ENCODE results near the gene AVPR1A. TPM values are rescaled to one million over a fixed set of nuclear protein-coding genes. Genes with fewer than 3 reads are reported as not detected.

The AVPR1A gene
- total RNA-seq, 4 donors from 2014 or later = 5.2 to 10.0 (median 7.9) TPM

DNA sequence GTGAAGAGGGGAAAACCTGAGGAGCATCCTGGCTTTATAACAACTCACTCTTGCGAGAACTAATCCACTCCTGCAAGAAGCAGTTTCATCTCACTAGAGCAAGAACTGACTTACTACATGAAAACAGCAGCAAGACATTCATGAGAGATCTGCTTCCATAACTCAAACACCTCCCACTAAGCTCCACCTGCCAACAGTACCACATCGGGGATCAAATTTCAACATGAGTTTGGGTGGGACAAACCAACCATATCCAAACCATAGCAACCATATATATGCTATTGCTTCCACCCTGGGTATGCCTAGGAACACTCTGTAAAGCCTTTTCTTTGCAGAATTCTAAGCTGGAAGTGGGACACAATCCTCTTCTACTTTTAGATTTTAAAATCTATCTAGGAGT is 13.9 kb upstream of the AVPR1A start:
- no peak overlapping the region for H3K27ac ChIP-seq
- no peak for DNase-seq (ENCODE audit: low spot score in 2 of 2)

DNA sequence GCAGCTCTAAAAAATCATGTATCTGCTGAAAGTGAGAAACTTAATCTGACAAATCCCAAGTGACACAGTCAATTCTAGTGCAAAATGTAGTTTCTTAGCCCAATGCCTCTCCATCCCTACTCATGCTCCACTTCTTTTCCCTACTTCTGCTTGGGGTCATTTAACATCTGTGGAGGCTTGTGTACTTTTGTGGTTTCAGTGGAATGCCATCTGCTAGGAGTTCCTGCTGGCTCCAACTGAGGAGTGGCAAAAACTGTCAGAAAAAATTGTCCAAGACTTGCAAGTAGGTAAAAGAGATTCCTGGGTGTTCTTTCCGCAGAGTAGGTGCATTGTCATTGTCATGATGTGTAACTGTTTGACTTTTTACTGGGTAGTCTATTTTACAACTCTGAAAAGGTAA is 12.5 kb upstream of the AVPR1A start:
- no peak overlapping the region for H3K4me3 ChIP-seq
- TF ChIP-seq POLR2AphosphoS5 (IDR thresholded peaks at IDR 0.05) (no peak), EP300 (IDR thresholded peaks at IDR 0.05) (no peak), POLR2A (IDR thresholded peaks at IDR 0.05) (no peak)
- TF ChIP-seq, protein P1, sequence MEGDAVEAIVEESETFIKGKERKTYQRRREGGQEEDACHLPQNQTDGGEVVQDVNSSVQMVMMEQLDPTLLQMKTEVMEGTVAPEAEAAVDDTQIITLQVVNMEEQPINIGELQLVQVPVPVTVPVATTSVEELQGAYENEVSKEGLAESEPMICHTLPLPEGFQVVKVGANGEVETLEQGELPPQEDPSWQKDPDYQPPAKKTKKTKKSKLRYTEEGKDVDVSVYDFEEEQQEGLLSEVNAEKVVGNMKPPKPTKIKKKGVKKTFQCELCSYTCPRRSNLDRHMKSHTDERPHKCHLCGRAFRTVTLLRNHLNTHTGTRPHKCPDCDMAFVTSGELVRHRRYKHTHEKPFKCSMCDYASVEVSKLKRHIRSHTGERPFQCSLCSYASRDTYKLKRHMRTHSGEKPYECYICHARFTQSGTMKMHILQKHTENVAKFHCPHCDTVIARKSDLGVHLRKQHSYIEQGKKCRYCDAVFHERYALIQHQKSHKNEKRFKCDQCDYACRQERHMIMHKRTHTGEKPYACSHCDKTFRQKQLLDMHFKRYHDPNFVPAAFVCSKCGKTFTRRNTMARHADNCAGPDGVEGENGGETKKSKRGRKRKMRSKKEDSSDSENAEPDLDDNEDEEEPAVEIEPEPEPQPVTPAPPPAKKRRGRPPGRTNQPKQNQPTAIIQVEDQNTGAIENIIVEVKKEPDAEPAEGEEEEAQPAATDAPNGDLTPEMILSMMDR (IDR thresholded peaks at IDR 0.05) = no peak
- H3K9me3 ChIP-seq = no peaks in the 10 kb centered on the region
- no peak overlapping the region for H3K27ac ChIP-seq
- no peaks in the 10 kb centered on the region for H3K36me3 ChIP-seq
- H3K27me3 ChIP-seq = no peaks in the 10 kb centered on the region
- 93% methylated on average over 1 of the region's 1 CpG for WGBS
- DNase-seq (ENCODE audit: low spot score in 2 of 2) = no peak
- no peaks in the 10 kb centered on the region for H3K4me1 ChIP-seq

More for the DNA sequence above, 13.9 kb upstream of the AVPR1A start:
- H3K9me3 ChIP-seq = no peaks in the 10 kb centered on the region
- no peak overlapping the region for H3K4me3 ChIP-seq
- no peak for TF ChIP-seq EP300 (IDR thresholded peaks at IDR 0.05)
- no peak for TF ChIP-seq POLR2AphosphoS5 (IDR thresholded peaks at IDR 0.05)
- TF ChIP-seq, protein P1 (IDR thresholded peaks at IDR 0.05) = no peak
- no peak for TF ChIP-seq POLR2A (IDR thresholded peaks at IDR 0.05)
- no peaks in the 10 kb centered on the region for H3K27me3 ChIP-seq
- H3K4me1 ChIP-seq = no peaks in the 10 kb centered on the region
- WGBS = 82% methylated on average over 2 of the region's 2 CpGs
- H3K36me3 ChIP-seq = no peaks in the 10 kb centered on the region

DNA sequence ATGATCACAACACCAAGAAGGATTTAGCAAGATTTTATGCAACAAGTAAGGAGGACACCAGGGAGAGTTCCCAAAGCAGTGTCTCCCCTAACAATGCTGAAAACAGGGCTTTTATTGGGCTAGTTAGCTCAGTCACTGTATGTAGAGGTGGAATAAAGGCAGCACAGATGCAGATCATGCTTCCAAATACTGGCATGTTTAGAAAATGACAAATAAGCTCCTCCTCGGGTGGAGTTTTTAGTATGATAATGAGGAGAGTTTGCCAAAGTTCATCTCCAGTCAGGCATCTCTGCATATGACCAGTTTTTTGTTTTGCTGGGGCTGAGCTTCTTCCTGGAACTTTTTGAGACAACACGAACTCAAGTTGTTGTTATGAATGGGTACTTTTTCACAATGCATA is 4.4 kb upstream of the AVPR1A start:
- Histone ChIP-seq H3K27ac (no peak overlapping the region), H3K4me1 (peaks cover 16% of the 10 kb centered on the region), H3K27me3 (peaks cover 37% of the 10 kb centered on the region), H3K36me3 (no peaks in the 10 kb centered on the region), H3K9me3 (no peaks in the 10 kb centered on the region), H3K4me3 (no peak overlapping the region)
- 51% methylated on average over 2 of the region's 2 CpGs for WGBS
- no peak for DNase-seq (ENCODE audit: low spot score in 2 of 2)
- TF ChIP-seq POLR2A (IDR thresholded peaks at IDR 0.05) = no peak
- TF ChIP-seq EP300 (IDR thresholded peaks at IDR 0.05) = no peak
- TF ChIP-seq, protein P1 (IDR thresholded peaks at IDR 0.05) = no peak
- TF ChIP-seq POLR2AphosphoS5 (IDR thresholded peaks at IDR 0.05) = no peak

DNA sequence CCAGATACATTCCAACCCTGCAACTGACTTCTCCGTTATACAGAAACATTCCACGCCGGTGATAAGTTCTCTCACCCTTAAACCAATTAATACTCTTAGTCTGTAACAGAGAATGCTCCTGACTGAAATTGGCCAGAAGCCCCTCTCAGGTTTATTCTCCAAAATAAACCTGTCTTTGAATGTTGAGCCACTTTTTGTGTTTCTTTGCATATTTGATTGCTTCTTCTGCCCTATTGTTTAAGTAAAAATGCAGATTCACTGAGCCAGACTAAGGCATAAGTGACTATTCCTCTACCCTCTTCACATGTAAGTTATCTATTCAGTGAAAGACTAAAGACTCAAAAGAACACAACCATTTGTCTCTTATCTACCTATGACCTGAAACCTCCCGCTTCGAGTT is 3.6 kb upstream of the AVPR1A start:
- no peaks in the 10 kb centered on the region for H3K9me3 ChIP-seq
- H3K4me1 ChIP-seq = peaks cover 22% of the 10 kb centered on the region
- 97% methylated on average over 5 of the region's 5 CpGs for WGBS
- peaks cover 46% of the 10 kb centered on the region for H3K27me3 ChIP-seq
- TF ChIP-seq POLR2A (IDR thresholded peaks at IDR 0.05) (no peak), EP300 (IDR thresholded peaks at IDR 0.05) (no peak), POLR2AphosphoS5 (IDR thresholded peaks at IDR 0.05) (no peak)
- TF ChIP-seq, protein P1 (IDR thresholded peaks at IDR 0.05) = no peak
- DNase-seq (ENCODE audit: low spot score in 2 of 2) = no peak
- no peaks in the 10 kb centered on the region for H3K36me3 ChIP-seq
- H3K4me3 ChIP-seq = no peak overlapping the region
- H3K27ac ChIP-seq = no peak overlapping the region

DNA sequence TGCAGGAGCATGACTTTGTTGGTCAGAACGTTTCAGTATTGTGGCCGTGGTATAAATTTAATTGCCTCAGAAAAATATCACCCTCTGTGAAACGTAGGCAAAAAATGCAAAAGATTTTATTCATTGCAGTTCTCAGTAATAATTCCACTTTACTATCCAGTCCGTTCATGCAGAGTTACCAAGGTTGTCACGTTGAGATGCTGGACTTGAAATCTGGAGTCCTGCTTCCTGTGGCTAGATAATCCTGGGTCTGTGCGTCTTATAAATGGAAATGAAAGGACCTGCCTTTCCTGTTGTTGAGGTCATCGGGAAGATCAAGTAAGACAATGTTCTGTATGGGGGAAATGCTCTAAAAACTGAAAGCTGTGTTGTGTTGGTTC is 1.3 kb upstream of the AVPR1A start:
- TF ChIP-seq POLR2AphosphoS5 (IDR thresholded peaks at IDR 0.05) (no peak), EP300 (IDR thresholded peaks at IDR 0.05) (no peak), POLR2A (IDR thresholded peaks at IDR 0.05) (no peak)
- TF ChIP-seq, protein P1 (IDR thresholded peaks at IDR 0.05) = no peak
- Histone ChIP-seq H3K27ac (no peak overlapping the region), H3K9me3 (no peaks in the 10 kb centered on the region), H3K4me3 (peak overlapping the region; percentile 51), H3K4me1 (peaks cover 22% of the 10 kb centered on the region), H3K36me3 (no peaks in the 10 kb centered on the region), H3K27me3 (peaks cover 64% of the 10 kb centered on the region)
- DNase-seq (ENCODE audit: low spot score in 2 of 2) = no peak
- WGBS = 22% methylated on average over 7 of the region's 7 CpGs
